ENCODE measurements around the gene LARGE2. TPM values are rescaled to one million over a fixed set of nuclear protein-coding genes. Genes with fewer than 3 reads are reported as not detected.

Gene LARGE2
- total RNA-seq, 1 donor from 2014 or later, result 6.6 TPM

DNA sequence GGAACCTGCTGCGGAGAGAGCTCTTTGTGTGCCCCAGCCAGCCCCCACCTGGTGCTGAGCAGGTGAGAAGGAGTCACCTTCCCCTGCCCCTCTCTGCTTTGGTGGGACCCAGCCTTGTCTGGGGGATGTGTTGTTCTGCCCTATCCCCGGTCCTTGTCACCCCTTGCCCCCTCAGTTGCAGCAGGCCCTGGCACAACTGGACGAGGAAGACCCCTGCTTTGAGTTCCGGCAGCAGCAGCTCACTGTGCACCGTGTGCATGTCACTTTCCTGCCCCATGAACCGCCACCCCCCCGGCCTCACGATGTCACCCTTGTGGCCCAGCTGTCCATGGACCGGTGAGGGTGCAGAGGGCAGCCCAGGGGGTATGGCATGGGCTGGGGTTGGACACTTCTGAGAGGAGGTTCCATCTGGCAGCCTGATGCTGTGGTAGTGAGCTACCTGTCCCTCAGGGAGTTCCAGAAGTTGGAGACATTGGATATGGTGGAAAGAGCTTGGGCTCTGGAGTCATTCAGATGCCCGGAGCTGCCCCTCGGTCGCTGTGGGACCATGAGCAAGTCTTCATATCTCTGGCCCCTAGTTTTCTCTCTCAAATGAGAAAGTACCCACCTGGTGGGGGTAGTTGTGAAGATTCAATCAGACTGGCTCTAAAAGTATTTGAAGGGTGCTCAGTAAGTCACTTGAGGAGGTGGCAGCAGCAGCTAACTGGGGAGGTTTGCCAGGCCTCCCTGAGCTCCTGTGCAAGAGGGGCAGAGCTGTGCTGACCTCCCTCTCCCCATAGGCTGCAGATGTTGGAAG, 4.3 kb downstream of the LARGE2 start:
- Histone ChIP-seq H3K4me1 (peaks cover 38% of the 10 kb centered on the region), H3K27ac (no peak overlapping the region), H3K9me3 (no peaks in the 10 kb centered on the region), H3K36me3 (no peaks in the 10 kb centered on the region), H3K4me3 (no peak overlapping the region), H3K27me3 (peaks cover 13% of the 10 kb centered on the region)
- TF ChIP-seq POLR2AphosphoS5 (IDR thresholded peaks at IDR 0.05; ENCODE audit: insufficient read depth in 1 of 2, low read depth in 1 of 2) (no peak), POLR2A (IDR thresholded peaks at IDR 0.05) (no peak), CTCF (IDR thresholded peaks at IDR 0.05) (no peak)
- intact Hi-C loops (cut with DNase I), result no loop called here
- DNase-seq (ENCODE audit: extremely low spot score in 2 of 2), result no peak

DNA sequence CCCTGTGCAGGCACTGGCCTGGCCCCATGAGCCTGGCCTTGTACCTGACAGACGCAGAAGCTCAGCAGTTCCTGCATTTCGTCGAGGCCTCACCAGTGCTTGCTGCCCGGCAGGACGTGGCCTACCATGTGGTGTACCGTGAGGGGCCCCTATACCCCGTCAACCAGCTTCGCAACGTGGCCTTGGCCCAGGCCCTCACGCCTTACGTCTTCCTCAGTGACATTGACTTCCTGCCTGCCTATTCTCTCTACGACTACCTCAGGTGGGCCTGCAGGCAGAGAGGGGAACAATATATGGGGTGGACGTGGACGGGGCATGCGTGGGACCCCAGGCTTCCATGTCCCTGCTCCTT, 4.9 kb downstream of the LARGE2 start:
- no peaks in the 10 kb centered on the region for H3K36me3 ChIP-seq
- H3K9me3 ChIP-seq, result no peaks in the 10 kb centered on the region
- no peak for TF ChIP-seq CTCF (IDR thresholded peaks at IDR 0.05)
- TF ChIP-seq POLR2A (IDR thresholded peaks at IDR 0.05), result no peak
- no peak for TF ChIP-seq POLR2AphosphoS5 (IDR thresholded peaks at IDR 0.05; ENCODE audit: insufficient read depth in 1 of 2, low read depth in 1 of 2)
- no peak overlapping the region for H3K4me3 ChIP-seq
- intact Hi-C loops (cut with DNase I), result no loop called here
- H3K27ac ChIP-seq, result no peak overlapping the region
- no peak for DNase-seq (ENCODE audit: extremely low spot score in 2 of 2)
- peaks cover 38% of the 10 kb centered on the region for H3K4me1 ChIP-seq
- H3K27me3 ChIP-seq, result peaks cover 12% of the 10 kb centered on the region

DNA sequence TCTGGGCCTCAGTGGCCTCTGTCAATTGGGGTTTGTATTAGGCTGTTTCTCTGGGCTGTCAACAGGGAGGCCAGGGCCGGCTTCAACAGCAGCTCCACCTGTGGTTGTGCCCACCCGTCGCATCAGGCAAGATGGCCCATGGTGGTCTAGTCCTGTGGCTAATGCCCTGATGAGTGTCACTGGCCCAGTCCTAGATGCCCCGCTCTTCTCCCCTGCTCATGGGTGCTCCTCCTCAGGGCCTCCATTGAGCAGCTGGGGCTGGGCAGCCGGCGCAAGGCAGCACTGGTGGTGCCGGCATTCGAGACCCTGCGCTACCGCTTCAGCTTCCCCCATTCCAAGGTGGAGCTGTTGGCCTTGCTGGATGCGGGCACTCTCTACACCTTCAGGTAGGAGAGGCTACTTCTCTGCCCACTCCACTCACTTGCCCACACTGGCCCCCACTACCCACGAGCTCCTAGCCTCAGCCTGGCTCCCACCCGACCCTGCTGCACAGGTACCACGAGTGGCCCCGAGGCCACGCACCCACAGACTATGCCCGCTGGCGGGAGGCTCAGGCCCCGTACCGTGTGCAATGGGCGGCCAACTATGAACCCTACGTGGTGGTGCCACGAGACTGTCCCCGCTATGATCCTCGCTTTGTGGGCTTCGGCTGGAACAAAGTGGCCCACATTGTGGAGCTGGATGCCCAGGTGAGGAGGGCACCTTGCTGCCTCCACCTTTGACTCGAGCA, 5.4 kb downstream of the LARGE2 start:
- TF ChIP-seq POLR2A (IDR thresholded peaks at IDR 0.05) (no peak), POLR2AphosphoS5 (IDR thresholded peaks at IDR 0.05; ENCODE audit: insufficient read depth in 1 of 2, low read depth in 1 of 2) (no peak), CTCF (IDR thresholded peaks at IDR 0.05) (no peak)
- Histone ChIP-seq H3K27me3 (peaks cover 6% of the 10 kb centered on the region), H3K36me3 (peaks cover 0 to under 1% of the 10 kb centered on the region in 2 donors), H3K27ac (no peak overlapping the region), H3K4me3 (no peak overlapping the region), H3K9me3 (no peaks in the 10 kb centered on the region), H3K4me1 (peaks cover 33% of the 10 kb centered on the region)
- intact Hi-C loops (cut with DNase I), result no loop called here
- DNase-seq (ENCODE audit: extremely low spot score in 2 of 2), result no peak

DNA sequence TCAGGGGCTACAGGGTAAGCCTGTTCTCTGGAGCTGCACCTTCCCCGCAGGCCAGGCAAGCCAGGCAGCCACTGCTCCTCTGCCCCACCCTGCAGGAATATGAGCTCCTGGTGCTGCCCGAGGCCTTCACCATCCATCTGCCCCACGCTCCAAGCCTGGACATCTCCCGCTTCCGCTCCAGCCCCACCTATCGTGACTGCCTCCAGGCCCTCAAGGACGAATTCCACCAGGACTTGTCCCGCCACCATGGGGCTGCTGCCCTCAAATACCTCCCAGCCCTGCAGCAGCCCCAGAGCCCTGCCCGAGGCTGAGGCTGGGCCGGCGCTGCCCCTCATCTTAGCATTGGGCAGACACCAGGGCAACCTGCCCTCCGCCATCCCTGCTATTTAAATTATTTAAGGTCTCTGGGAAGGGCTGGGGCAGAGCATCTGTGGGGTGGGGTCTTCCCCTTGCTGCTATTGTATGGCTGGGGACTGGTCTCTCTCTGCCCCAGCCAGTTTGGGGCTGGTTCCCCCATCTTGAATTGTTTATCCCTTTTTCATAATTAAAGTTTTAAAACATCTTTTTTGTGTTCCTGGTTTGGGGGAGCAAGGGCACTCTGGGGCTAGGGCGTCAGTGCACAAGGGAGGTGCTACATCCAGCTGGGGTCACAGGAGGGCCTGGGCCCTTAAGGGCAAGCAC, 6.2 kb downstream of the LARGE2 start:
- peaks cover 32% of the 10 kb centered on the region for H3K4me1 ChIP-seq
- TF ChIP-seq POLR2AphosphoS5 (IDR thresholded peaks at IDR 0.05; ENCODE audit: insufficient read depth in 1 of 2, low read depth in 1 of 2) (no peak), CTCF (IDR thresholded peaks at IDR 0.05) (no peak), POLR2A (IDR thresholded peaks at IDR 0.05) (no peak)
- no peak overlapping the region for H3K4me3 ChIP-seq
- H3K27me3 ChIP-seq, result no peaks in the 10 kb centered on the region
- intact Hi-C loops (cut with DNase I), result no loop called here
- H3K36me3 ChIP-seq, result peaks cover 0 to 9% of the 10 kb centered on the region in 2 donors
- no peaks in the 10 kb centered on the region for H3K9me3 ChIP-seq
- no peak overlapping the region for H3K27ac ChIP-seq
- no peak for DNase-seq (ENCODE audit: extremely low spot score in 2 of 2)

Data from vagina (tissue), 2 donors.